Measurements from ENCODE around the gene FUOM. TPM values are rescaled to one million over a fixed set of nuclear protein-coding genes. Genes with fewer than 3 reads are reported as not detected.
"Not testable (repeated sequence)": the region's sequence is repeated elsewhere in the genome, so short reads cannot be mapped to it uniquely, and the experiment has no call there.

FUOM gene
- total RNA-seq, 1 donor from 2014 or later, result 8.2 TPM

GRCh38 chr10:133388973-133389818, 31.4 kb upstream of the FUOM start:
- no peak for DNase-seq (ENCODE audit: low read depth)

- no peak for DNase-seq (ENCODE audit: low read depth)
Measured at GRCh38 chr10:133388236-133388972, 30.6 kb upstream of the FUOM start.

- DNase-seq (ENCODE audit: low read depth), result not testable (repeated sequence)
Measured at GRCh38 chr10:133386951-133387350, 29.1 kb upstream of the FUOM start.

GRCh38 chr10:133385214-133385613, 27.4 kb upstream of the FUOM start:
- DNase-seq (ENCODE audit: low read depth), result no peak

GRCh38 chr10:133384071-133384470, 26.3 kb upstream of the FUOM start:
- DNase-seq (ENCODE audit: low read depth), result no peak

GRCh38 chr10:133383551-133383950, 25.7 kb upstream of the FUOM start:
- no peak for DNase-seq (ENCODE audit: low read depth)

- no peak for DNase-seq (ENCODE audit: low read depth)
Measured at GRCh38 chr10:133381036-133381435, 23.2 kb upstream of the FUOM start.

GRCh38 chr10:133379801-133380666, 22.2 kb upstream of the FUOM start:
- no peak for DNase-seq (ENCODE audit: low read depth)

GRCh38 chr10:133379152-133379800, 21.5 kb upstream of the FUOM start, which contains the start of gene PAOX:
PAOX (plus strand) TSS chr10:133379262; CDS start chr10:133379317, 55 bp downstream.
- peak; percentile 65 for DNase-seq (ENCODE audit: low read depth)

- DNase-seq (ENCODE audit: low read depth), result peak; percentile 63
Measured at GRCh38 chr10:133378251-133379096, 20.7 kb upstream of the FUOM start.

- peak; percentile 72 for DNase-seq (ENCODE audit: low read depth)
Measured at GRCh38 chr10:133377818-133378250, 20.0 kb upstream of the FUOM start.

- no peak for DNase-seq (ENCODE audit: low read depth)
Measured at GRCh38 chr10:133377025-133377817, 19.4 kb upstream of the FUOM start.

- DNase-seq (ENCODE audit: low read depth), result not testable (repeated sequence)
Measured at GRCh38 chr10:133376183-133376582, 18.4 kb upstream of the FUOM start.

- DNase-seq (ENCODE audit: low read depth), result no peak
Measured at GRCh38 chr10:133375357-133376115, 17.7 kb upstream of the FUOM start.

- DNase-seq (ENCODE audit: low read depth), result peak; percentile 95
Measured at GRCh38 chr10:133373174-133374090, 15.6 kb upstream of the FUOM start, which contains the start of gene ECHS1. ECHS1 (minus strand) TSS chr10:133373354; CDS start chr10:133373333, 21 bp downstream.

- DNase-seq (ENCODE audit: low read depth), result no peak
Measured at GRCh38 chr10:133372507-133372906, 14.7 kb upstream of the FUOM start.
